Measurements from ENCODE around the gene RIMS4.

DNA sequence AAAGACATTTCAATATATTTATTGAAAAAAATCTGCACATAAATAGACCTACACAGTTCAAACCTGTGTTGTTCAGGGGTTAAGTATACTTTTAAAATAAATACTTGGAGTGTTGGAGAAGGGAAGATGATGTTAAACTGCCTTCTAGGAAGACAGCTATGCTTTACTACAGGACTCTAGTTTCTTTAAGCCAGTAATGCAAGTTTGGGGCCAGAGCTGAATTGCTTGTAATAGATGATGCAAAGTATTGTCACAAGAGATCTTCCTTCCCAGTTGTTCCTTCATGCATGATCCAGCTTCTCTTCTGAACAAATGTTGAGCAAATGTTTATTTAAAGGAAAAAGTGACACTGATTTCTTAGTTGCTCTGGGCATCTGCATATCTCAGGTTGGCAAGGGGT lies 20.2 kb upstream of the RIMS4 start:
- TF ChIP-seq, protein P1, sequence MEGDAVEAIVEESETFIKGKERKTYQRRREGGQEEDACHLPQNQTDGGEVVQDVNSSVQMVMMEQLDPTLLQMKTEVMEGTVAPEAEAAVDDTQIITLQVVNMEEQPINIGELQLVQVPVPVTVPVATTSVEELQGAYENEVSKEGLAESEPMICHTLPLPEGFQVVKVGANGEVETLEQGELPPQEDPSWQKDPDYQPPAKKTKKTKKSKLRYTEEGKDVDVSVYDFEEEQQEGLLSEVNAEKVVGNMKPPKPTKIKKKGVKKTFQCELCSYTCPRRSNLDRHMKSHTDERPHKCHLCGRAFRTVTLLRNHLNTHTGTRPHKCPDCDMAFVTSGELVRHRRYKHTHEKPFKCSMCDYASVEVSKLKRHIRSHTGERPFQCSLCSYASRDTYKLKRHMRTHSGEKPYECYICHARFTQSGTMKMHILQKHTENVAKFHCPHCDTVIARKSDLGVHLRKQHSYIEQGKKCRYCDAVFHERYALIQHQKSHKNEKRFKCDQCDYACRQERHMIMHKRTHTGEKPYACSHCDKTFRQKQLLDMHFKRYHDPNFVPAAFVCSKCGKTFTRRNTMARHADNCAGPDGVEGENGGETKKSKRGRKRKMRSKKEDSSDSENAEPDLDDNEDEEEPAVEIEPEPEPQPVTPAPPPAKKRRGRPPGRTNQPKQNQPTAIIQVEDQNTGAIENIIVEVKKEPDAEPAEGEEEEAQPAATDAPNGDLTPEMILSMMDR (IDR thresholded peaks at IDR 0.05; ENCODE audit: low read length), result no peak
- TF ChIP-seq EZH2 (IDR thresholded peaks at IDR 0.05; ENCODE audit: borderline replicate concordance, low read length), result no peak

Data from OCI-LY1 (cell line).